Measurements from ENCODE around the gene TTC21A. TPM values are rescaled to one million over a fixed set of nuclear protein-coding genes. Genes with fewer than 3 reads are reported as not detected.

The TTC21A gene
- total RNA-seq, 1 donor from 2014 or later, result 18.8 TPM

DNA sequence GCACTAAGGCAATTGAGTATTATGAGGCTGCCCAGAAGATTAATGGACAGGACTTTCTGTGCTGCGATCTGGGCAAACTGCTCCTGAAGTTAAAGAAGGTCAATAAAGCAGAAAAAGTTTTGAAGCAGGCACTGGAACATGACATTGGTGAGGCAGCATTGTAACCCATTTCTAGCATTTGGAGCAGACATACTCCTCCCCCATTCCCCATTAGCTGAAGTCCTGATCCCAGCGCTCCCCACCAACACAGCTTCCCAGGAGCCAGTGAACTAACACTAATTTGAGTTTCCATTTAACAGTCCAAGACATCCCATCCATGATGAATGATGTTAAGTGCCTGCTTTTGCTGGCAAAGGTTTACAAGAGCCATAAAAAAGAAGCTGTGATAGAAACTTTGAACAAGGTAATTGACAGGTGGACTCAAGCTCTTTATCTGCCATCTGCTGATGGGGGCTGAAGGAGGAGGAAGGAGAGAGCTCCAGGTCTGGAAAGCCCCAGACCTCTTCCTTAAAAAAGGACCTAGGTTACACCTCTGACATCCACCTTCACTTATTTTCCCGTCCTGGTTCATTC is 23.3 kb downstream of the TTC21A start:
- intact Hi-C loops (cut with DNase I), result no loop called here
- no peaks in the 10 kb centered on the region for H3K9me3 ChIP-seq
- no peak overlapping the region for H3K27ac ChIP-seq
- H3K36me3 ChIP-seq, result no peaks in the 10 kb centered on the region
- ATAC-seq, result no peak
- H3K4me1 ChIP-seq, result peaks cover 54% of the 10 kb centered on the region
- no peak for DNase-seq
- TF ChIP-seq, protein P1, sequence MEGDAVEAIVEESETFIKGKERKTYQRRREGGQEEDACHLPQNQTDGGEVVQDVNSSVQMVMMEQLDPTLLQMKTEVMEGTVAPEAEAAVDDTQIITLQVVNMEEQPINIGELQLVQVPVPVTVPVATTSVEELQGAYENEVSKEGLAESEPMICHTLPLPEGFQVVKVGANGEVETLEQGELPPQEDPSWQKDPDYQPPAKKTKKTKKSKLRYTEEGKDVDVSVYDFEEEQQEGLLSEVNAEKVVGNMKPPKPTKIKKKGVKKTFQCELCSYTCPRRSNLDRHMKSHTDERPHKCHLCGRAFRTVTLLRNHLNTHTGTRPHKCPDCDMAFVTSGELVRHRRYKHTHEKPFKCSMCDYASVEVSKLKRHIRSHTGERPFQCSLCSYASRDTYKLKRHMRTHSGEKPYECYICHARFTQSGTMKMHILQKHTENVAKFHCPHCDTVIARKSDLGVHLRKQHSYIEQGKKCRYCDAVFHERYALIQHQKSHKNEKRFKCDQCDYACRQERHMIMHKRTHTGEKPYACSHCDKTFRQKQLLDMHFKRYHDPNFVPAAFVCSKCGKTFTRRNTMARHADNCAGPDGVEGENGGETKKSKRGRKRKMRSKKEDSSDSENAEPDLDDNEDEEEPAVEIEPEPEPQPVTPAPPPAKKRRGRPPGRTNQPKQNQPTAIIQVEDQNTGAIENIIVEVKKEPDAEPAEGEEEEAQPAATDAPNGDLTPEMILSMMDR (IDR thresholded peaks at IDR 0.05), result no peak
- no peaks in the 10 kb centered on the region for H3K27me3 ChIP-seq (ENCODE audit: low read depth)
- no peak overlapping the region for H3K4me3 ChIP-seq

DNA sequence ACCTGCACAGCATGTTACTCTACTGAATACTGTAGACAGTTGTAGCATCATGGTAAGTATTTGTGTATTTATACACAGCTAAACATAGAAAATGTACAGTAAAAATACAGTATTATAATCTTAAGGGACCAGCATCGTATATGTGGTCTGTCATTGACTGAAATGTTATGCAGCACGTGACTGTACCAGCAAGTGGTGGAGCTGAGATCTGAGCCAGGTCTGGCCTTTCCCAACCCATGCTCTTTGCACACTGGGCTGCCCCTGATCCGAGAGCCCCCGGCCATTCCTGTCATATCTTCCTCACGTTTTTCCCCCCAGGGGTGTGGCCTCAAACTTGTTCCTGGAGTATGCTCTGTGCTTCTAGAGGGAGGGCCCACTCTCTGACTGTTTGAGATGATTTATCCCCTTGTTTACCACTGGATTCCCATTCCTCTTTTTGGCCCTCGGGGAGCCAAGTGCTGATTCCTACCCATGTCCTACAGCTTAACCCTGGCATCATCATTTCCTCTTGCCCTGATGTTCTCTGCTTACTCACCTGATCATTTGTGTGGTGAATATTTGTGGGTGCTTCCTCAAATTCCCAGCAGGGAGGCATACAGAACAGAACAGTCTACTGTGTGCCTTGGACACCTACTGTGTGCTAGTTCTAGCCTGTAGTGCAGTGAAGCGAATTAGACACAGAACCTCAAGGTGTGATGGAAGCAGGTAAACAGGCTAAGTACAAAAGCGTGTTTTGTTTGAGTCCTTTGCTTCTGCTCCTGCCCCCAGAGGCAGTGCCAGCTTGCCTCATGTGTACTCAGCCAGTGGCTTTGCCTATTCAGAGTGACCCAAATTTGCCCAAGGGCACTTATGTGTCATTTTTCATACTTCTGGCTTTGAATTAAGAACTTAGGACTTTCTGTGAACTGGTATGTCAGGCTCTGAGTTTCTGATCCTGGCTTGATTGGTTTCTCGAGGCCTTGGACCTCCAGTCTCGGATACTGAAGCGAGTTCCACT is 24.9 kb downstream of the TTC21A start:
- Histone ChIP-seq H3K27ac (peak overlapping the region; percentile 78), H3K9me3 (no peaks in the 10 kb centered on the region), H3K36me3 (peaks cover 10% of the 10 kb centered on the region), H3K27me3 (ENCODE audit: low read depth) (no peaks in the 10 kb centered on the region), H3K4me3 (no peak overlapping the region), H3K4me1 (peaks cover 56% of the 10 kb centered on the region)
- TF ChIP-seq, protein P1 (IDR thresholded peaks at IDR 0.05), result no peak
- DNase-seq (no peak), ATAC-seq (peak; percentile 29 to 41)
- intact Hi-C loops (cut with DNase I), result no loop called here

DNA sequence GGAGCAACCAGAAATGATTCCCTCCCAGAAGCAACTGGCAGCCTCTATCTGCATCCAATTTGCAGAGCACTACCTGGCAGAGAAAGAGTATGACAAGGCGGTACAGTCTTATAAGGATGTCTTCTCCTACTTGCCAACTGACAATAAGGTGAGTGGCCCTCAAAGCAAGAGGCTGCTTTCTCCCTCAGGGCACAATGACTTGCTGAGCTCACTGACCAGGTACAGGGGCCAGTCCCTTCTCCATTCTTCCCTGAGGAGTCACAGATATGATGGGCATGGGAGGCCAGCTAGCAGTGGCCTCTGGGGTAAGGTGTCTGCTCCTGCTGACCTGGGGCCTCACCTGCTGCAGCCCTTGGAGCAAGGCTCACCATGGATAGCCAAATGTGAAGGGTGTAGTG is 25.6 kb downstream of the TTC21A start:
- H3K27ac ChIP-seq, result peak overlapping the region; percentile 78
- TF ChIP-seq, protein P1 (IDR thresholded peaks at IDR 0.05), result no peak
- no peak for ATAC-seq

DNA sequence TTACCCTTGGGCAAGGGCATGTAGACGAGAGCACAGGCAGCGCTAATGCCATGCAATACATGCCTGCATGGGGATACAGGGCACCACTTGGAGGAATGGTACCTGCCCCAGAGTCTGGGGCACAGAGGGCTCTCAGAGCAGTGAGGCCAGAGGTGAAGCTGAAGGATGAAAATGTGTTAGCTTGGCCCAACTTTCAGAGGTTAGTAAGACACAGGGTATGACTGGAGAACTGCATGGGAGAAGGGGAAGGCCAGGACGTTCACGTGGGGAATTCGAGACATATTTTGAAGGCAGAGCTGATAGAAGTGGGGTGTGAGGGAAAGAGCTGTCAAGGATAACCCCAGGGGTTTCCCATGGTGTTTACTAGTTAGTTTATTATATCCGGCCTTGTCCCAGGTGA is 26.3 kb downstream of the TTC21A start:
- H3K9me3 ChIP-seq, result no peaks in the 10 kb centered on the region
- intact Hi-C loops (cut with DNase I), result no loop called here

More for the DNA sequence above, 25.6 kb downstream of the TTC21A start:
- intact Hi-C loops (cut with DNase I), result no loop called here
- Histone ChIP-seq H3K4me3 (no peak overlapping the region), H3K36me3 (peaks cover 11% of the 10 kb centered on the region), H3K4me1 (peaks cover 54% of the 10 kb centered on the region), H3K9me3 (no peaks in the 10 kb centered on the region), H3K27me3 (ENCODE audit: low read depth) (no peaks in the 10 kb centered on the region)
- no peak for DNase-seq

DNA sequence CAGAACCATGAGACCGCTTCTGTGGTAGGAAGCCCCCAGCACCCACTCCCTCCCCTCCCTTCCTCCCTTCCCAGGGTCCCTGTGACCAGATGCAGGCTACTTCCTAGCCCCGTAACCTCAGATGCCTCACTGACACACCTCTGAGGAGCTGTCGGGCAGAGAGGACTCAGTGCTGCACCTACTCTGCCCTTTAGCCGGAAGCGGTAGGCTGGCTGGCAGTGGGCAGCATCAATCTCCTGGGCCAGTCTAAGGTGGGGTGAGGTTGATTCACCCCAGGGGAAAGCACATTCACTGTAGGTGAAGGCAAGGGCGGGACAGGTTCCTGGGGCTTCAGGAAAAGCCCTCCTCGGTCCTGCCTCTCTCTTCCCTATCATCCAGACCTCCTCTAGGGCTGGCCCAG is 26.8 kb downstream of the TTC21A start:
- intact Hi-C loops (cut with DNase I), result no loop called here
- Histone ChIP-seq H3K27me3 (ENCODE audit: low read depth) (no peaks in the 10 kb centered on the region), H3K27ac (peak overlapping the region; percentile 78), H3K36me3 (peaks cover 16% of the 10 kb centered on the region), H3K4me3 (no peak overlapping the region), H3K9me3 (no peaks in the 10 kb centered on the region), H3K4me1 (peaks cover 52% of the 10 kb centered on the region)
- DNase-seq (no peak), ATAC-seq (no peak)
- TF ChIP-seq, protein P1 (IDR thresholded peaks at IDR 0.05), result no peak

More for the DNA sequence above, 26.3 kb downstream of the TTC21A start:
- Histone ChIP-seq H3K4me1 (peaks cover 52% of the 10 kb centered on the region), H3K27me3 (ENCODE audit: low read depth) (no peaks in the 10 kb centered on the region), H3K4me3 (no peak overlapping the region), H3K36me3 (peaks cover 15% of the 10 kb centered on the region), H3K27ac (peak overlapping the region; percentile 78)
- TF ChIP-seq, protein P1 (IDR thresholded peaks at IDR 0.05), result no peak
- DNase-seq (no peak), ATAC-seq (no peak)

Data from lower lobe of right lung (tissue), 2 donors.